HG02798 (cell line): Measurements from ENCODE around the gene SAPCD1.
A peak's percentile ranks its signal among the peaks of the same experiment; 100 is the strongest.

ENCODE experiments used
- ATAC-seq: cut with Tn5 transposase; IDR thresholded peaks from one replicate; pipeline ENCODE4 v1.9.1; 2021; ENCODE audit warnings: mild to moderate bottlenecking; ENCODE audit not compliant: unreplicated experiment, poor library complexity

The SAPCD1 gene

GRCh38 chr6:31728767-31729514 is 33.5 kb upstream of the SAPCD1 start, which contains the start of gene DDAH2:
DDAH2 (minus strand) TSS chr6:31729299; CDS start chr6:31729161, 138 bp downstream.
- ATAC-seq, result no peak

GRCh38 chr6:31729515-31729978 is 32.9 kb upstream of the SAPCD1 start:
- peak; percentile 60 for ATAC-seq

GRCh38 chr6:31729979-31730630 is 32.4 kb upstream of the SAPCD1 start:
- ATAC-seq, result no peak

- no peak for ATAC-seq
These were observed 31.8 kb upstream of the SAPCD1 start for GRCh38 chr6:31730631-31731086.

- no peak for ATAC-seq
These were observed 30.4 kb upstream of the SAPCD1 start for GRCh38 chr6:31732029-31732428.

GRCh38 chr6:31733734-31734133 is 28.7 kb upstream of the SAPCD1 start:
- no peak for ATAC-seq

GRCh38 chr6:31734247-31734820 is 28.1 kb upstream of the SAPCD1 start:
- no peak for ATAC-seq

- ATAC-seq, result no peak
These were observed 27.5 kb upstream of the SAPCD1 start for GRCh38 chr6:31734821-31735406.

- ATAC-seq, result no peak
These were observed 26.3 kb upstream of the SAPCD1 start, which contains the start of gene CLIC1 for GRCh38 chr6:31736021-31736767. CLIC1 (minus strand) TSS chr6:31736530; CDS start chr6:31736300, 230 bp downstream.

- ATAC-seq, result no peak
These were observed 25.6 kb upstream of the SAPCD1 start for GRCh38 chr6:31736768-31737314.

GRCh38 chr6:31737315-31737990 is 25.0 kb upstream of the SAPCD1 start:
- no peak for ATAC-seq

GRCh38 chr6:31737991-31738979 is 24.2 kb upstream of the SAPCD1 start:
- peak; percentile 22 for ATAC-seq

GRCh38 chr6:31739639-31740396 is 22.6 kb upstream of the SAPCD1 start, which contains the start of gene MSH5:
MSH5 (plus strand) TSS chr6:31740005; CDS start chr6:31740467, 462 bp downstream.
- ATAC-seq, result peak; percentile 88

- ATAC-seq, result peak; percentile 0
These were observed 21.8 kb upstream of the SAPCD1 start for GRCh38 chr6:31740397-31741223.

GRCh38 chr6:31741815-31742214 is 20.6 kb upstream of the SAPCD1 start:
- no peak for ATAC-seq

GRCh38 chr6:31742894-31743293 is 19.6 kb upstream of the SAPCD1 start:
- no peak for ATAC-seq
